B cell (primary cell): ENCODE measurements around the gene FSD1. TPM values are rescaled to one million over a fixed set of nuclear protein-coding genes. Genes with fewer than 3 reads are reported as not detected.

Experiments
- ATAC-seq: fragments of 200-7000 bp; cut with Tn5 transposase; one replicate; pipeline ENCODE4 v1.10.0; 2021; ENCODE audit warnings: low read depth, mild to moderate bottlenecking, moderate number of reproducible peaks, moderate library complexity
- CTCF ChIA-PET: fragments of 350-600 bp; sonication (Branson Sonifier 250); formaldehyde crosslinking; loops from one replicate; lab custom pipeline; 2021; ENCODE audit warnings: antibody characterized with exemption, inconsistent platforms; lab: Charles Lee
- POLR2A ChIA-PET: fragments of 350-600 bp; sonication (Branson Sonifier 250); formaldehyde crosslinking; loops from one replicate; lab custom pipeline; 2021; ENCODE audit warnings: antibody characterized with exemption; lab: Charles Lee
- DNase-seq: peaks from one replicate; pipeline ENCODE4 v3.0.0; 2013
- H2AFZ ChIP-seq: 2 replicates; pipeline ENCODE4 v1.6.1; 2012; ENCODE audit warnings: mild to moderate bottlenecking, low read depth, low read length; ENCODE audit not compliant: insufficient read depth, poor library complexity, severe bottlenecking
- H3K27ac ChIP-seq, 2 donors: 1 replicate in 1 of 2; 2 replicates in 1 of 2; pipeline ENCODE4 v1.5.1; 2012 to 2013; ENCODE audit warnings: low read length in 2 of 2, mild to moderate bottlenecking in 2 of 2, moderate library complexity in 1 of 2
- H3K27me3 ChIP-seq, 4 experiments: fragments of 200-600 bp in 1 of 4; sonication (generic) in 1 of 4; replicated peaks in 1 of 4; 1 replicate in 2 of 4; 2 replicates in 2 of 4; pipeline versions ENCODE4 v1.6.1 to v1.7.0; 2013 to 2016; ENCODE audit warnings: low read length in 3 of 4, mild to moderate bottlenecking in 2 of 4, mixed read lengths in 1 of 4, moderate library complexity in 1 of 4; ENCODE audit not compliant: insufficient read depth in 4 of 4, control insufficient read depth in 3 of 4; ENCODE audit errors: control extremely low read depth in 1 of 4
- H3K36me3 ChIP-seq, 2 experiments: replicated peaks in 1 of 2; 1 replicate in 1 of 2; 2 replicates in 1 of 2; pipeline versions ENCODE4 v1.6.1 to v1.7.1; 2013; ENCODE audit warnings: low read length in 1 of 2; ENCODE audit not compliant: insufficient read depth in 2 of 2, control insufficient read depth in 1 of 2; ENCODE audit errors: control extremely low read depth in 1 of 2, extremely low read depth in 1 of 2
- H3K4me1 ChIP-seq, 2 donors: fragments of 200-600 bp in 1 of 2; sonication (generic) in 1 of 2; 1 replicate in 1 of 2; 2 replicates in 1 of 2; pipeline versions ENCODE4 v1.5.1 to v1.6.1; 2013 to 2017; ENCODE audit warnings: low read length in 2 of 2; ENCODE audit not compliant: control insufficient read depth in 2 of 2, insufficient read depth in 2 of 2
- H3K4me2 ChIP-seq: replicated peaks from 2 replicates; pipeline ENCODE3; 2012; ENCODE audit warnings: mild to moderate bottlenecking, low read depth, low read length; ENCODE audit not compliant: poor library complexity, severe bottlenecking
- H3K4me3 ChIP-seq, 5 experiments: fragments of 200-600 bp in 1 of 5; sonication (generic) in 1 of 5; 1 replicate in 3 of 5; 2 replicates in 2 of 5; pipeline versions ENCODE4 v1.5.1 to v1.7.0; 2011 to 2016; ENCODE audit warnings: low read length in 4 of 5, mild to moderate bottlenecking in 4 of 5, low read depth in 2 of 5, control low read depth in 1 of 5, moderate library complexity in 1 of 5; ENCODE audit not compliant: insufficient read depth in 1 of 5; ENCODE audit errors: control extremely low read depth in 1 of 5, extremely low read depth in 1 of 5
- H3K79me2 ChIP-seq: fragments of 200-600 bp; sonication (generic); one replicate; pipeline ENCODE4 v1.6.0; 2016; ENCODE audit warnings: low read length; ENCODE audit not compliant: control insufficient read depth, insufficient read depth
- H3K9ac ChIP-seq: fragments of 200-600 bp; sonication (generic); 2 replicates; pipeline ENCODE4 v1.6.1; 2017; ENCODE audit warnings: mild to moderate bottlenecking, low read length, moderate library complexity
- H3K9me3 ChIP-seq, 3 donors: one replicate each; pipeline versions ENCODE4 v1.6.1 to v1.7.1; 2013; ENCODE audit warnings: low read length in 2 of 3; ENCODE audit not compliant: control insufficient read depth in 2 of 3, insufficient read depth in 1 of 3; ENCODE audit errors: control extremely low read depth in 1 of 3
- H4K20me1 ChIP-seq: 2 replicates; pipeline ENCODE4 v1.6.0; 2012; ENCODE audit warnings: mild to moderate bottlenecking, low read length; ENCODE audit not compliant: insufficient read depth, control insufficient read depth, poor library complexity, severe bottlenecking
- H3K27ac Mint-ChIP-seq: one replicate; pipeline ENCODE4 v1.8.0; 2021; ENCODE audit warnings: mixed read lengths
- H3K27me3 Mint-ChIP-seq: one replicate; pipeline ENCODE4 v1.8.0; 2021; ENCODE audit warnings: mixed read lengths
- H3K4me1 Mint-ChIP-seq: one replicate; pipeline ENCODE4 v1.8.0; 2021; ENCODE audit warnings: mixed read lengths
- H3K4me3 Mint-ChIP-seq: one replicate; pipeline ENCODE4 v1.8.0; 2021; ENCODE audit warnings: mixed read lengths
- H3K9me3 Mint-ChIP-seq: one replicate; pipeline ENCODE4 v1.8.0; 2022; ENCODE audit warnings: mixed read lengths; ENCODE audit not compliant: insufficient read depth
- EZH2 ChIP-seq: IDR thresholded peaks from 2 replicates; pipeline ENCODE4 v1.6.1; 2012; ENCODE audit warnings: borderline replicate concordance, low read depth, mild to moderate bottlenecking, moderate library complexity, low read length; ENCODE audit not compliant: insufficient read depth, poor library complexity, severe bottlenecking
- WGBS: methylation state at CpG from one replicate; pipeline ENCODE4 v1.1.5; 2013; ENCODE audit warnings: missing lambda C conversion rate; ENCODE audit not compliant: insufficient coverage; 5-methylcytosine and 5-hydroxymethylcytosine counted together
- intact Hi-C: fragments of 100-400 bp; cut with micrococcal nuclease; formaldehyde crosslinking; loops from one replicate; pipeline ENCODE4 v1.10.0; 2022
- polyA plus RNA-seq: library from polyadenylated mRNA; depleted of rRNA; stranded (reverse); fragments of >200 nt; gene quantifications from 2 replicates; pipeline ENCODE4 v1.2.3, GENCODE V29; 2012
- total RNA-seq, 2 donors: library from RNA; stranded (reverse); fragments of 120-200 nt in 1 of 2; gene quantifications; 1 replicate in 1 of 2; 2 replicates in 1 of 2; pipeline versions ENCODE4 v1.2.3 to v1.2.4, GENCODE V29; 2013 to 2022
- TF ChIP-seq, protein P1 (sequence below): fragments of 200-600 bp; IDR thresholded peaks from one replicate; pipeline ENCODE4 v1.8.0; 2022; ENCODE audit warnings: antibody characterized with exemption, mild to moderate bottlenecking

Gene FSD1
- total and polyA plus RNA-seq, 2 donors (not counting 1 experiment from before 2014, with no cell fraction given) = 2.7 to 2.8 TPM

DNA sequence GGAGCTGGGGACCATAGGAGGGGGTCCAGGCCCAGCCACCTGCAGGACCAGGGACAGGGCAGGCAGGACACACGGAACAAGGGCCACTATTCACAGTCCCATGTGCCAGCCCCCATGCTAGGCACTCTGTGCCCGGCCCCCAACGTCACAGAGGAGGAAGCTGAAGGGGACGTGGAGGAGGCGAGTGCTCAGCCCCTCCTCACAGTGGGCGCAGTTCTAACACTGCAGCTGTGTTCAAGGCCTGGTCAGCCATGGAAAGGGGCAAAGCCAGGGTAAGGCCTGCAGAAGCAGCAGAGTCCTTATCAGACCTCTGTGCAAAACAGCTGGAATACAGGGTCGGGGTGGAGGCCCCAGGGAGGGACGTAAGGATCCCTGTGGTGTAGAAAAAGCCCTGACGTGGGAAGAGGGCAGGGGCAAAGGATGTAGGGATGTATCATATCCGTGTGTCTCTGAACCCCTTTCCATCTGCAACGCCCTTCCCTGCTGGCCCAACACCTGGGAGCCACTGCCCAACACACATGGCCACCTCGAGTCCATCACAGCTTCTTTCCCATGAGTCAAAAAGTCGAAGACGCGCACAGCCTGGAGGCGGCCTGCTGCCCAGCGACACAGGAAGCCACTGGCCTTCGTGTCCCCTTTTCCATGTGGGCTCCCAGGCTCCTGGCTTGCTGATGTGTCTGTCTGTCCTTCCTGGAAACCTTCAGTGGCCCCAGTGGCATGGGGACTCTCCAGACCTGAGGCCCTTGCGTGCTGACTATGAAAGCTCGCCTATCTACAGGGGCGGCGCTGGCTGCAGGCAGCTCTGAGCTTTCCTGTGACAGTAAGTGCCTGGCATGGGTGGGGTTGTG lies 68.0 kb downstream of the FSD1 start:
- Mint-ChIP-seq H3K27me3 (no peaks in the 10 kb centered on the region), H3K4me3 (peak overlapping the region; percentile 23), H3K4me1 (peaks cover 85% of the 10 kb centered on the region), H3K9me3 (no peaks in the 10 kb centered on the region), H3K27ac (peak overlapping the region; percentile 61)
- no peaks in the 10 kb centered on the region for H3K27me3 ChIP-seq
- H3K9ac ChIP-seq = no peak overlapping the region
- ChIA-PET POLR2A (no interaction called here), CTCF (no interaction called here)
- H3K4me3 ChIP-seq = no peak overlapping the region
- peaks cover 94 to 100% of the 10 kb centered on the region in 2 donors for H3K4me1 ChIP-seq
- 92% methylated on average over 21 of the region's 22 CpGs for WGBS
- ATAC-seq (no peak), DNase-seq (no peak)
- no peak overlapping the region for H2AFZ ChIP-seq
- peaks cover 73% of the 10 kb centered on the region for H4K20me1 ChIP-seq
- no peak for TF ChIP-seq EZH2
- TF ChIP-seq, protein P1, sequence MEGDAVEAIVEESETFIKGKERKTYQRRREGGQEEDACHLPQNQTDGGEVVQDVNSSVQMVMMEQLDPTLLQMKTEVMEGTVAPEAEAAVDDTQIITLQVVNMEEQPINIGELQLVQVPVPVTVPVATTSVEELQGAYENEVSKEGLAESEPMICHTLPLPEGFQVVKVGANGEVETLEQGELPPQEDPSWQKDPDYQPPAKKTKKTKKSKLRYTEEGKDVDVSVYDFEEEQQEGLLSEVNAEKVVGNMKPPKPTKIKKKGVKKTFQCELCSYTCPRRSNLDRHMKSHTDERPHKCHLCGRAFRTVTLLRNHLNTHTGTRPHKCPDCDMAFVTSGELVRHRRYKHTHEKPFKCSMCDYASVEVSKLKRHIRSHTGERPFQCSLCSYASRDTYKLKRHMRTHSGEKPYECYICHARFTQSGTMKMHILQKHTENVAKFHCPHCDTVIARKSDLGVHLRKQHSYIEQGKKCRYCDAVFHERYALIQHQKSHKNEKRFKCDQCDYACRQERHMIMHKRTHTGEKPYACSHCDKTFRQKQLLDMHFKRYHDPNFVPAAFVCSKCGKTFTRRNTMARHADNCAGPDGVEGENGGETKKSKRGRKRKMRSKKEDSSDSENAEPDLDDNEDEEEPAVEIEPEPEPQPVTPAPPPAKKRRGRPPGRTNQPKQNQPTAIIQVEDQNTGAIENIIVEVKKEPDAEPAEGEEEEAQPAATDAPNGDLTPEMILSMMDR = no peak
- peaks cover 0 to 9% of the 10 kb centered on the region in 2 experiments for H3K36me3 ChIP-seq
- H3K9me3 ChIP-seq = peaks cover 0 to 3% (median 0%) of the 10 kb centered on the region in 3 donors
- intact Hi-C loops = no loop called here
- H3K79me2 ChIP-seq = peaks cover 68% of the 10 kb centered on the region
- peak overlapping the region; percentile 96 for H3K4me2 ChIP-seq
- H3K27ac ChIP-seq = peak overlapping the region; percentile 84 to 95

DNA sequence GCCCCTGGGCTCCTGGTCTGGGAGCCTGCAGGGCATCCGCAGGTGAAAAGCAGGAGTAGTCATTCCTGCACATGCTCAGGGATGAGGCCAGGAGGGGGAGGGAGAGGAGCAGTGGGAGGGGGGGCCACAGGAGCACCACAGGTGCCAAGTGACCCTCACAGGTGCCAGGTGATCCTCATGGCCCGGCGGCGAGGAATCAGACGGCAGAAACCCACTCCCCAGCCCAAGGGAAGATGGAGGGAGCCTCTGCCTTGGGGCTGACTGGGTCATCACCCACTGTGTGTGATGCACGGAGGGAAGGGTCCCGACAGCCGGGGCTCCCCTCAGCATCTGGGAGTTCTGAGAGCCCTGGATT lies 68.6 kb downstream of the FSD1 start:
- ATAC-seq = no peak
- H3K4me1 Mint-ChIP-seq = peaks cover 88% of the 10 kb centered on the region

More for the DNA sequence above, 68.6 kb downstream of the FSD1 start:
- DNase-seq = no peak
- H3K9ac ChIP-seq = no peak overlapping the region
- WGBS = 87% methylated on average over 8 of the region's 8 CpGs
- H3K27ac ChIP-seq = peak overlapping the region in 1 of 2 donors; percentile 36
- H3K27me3 Mint-ChIP-seq = no peaks in the 10 kb centered on the region
- H3K4me3 Mint-ChIP-seq = no peak overlapping the region
- TF ChIP-seq, protein P1 = no peak
- no peak for TF ChIP-seq EZH2
- no peak overlapping the region for H2AFZ ChIP-seq
- intact Hi-C loops = no loop called here
- ChIA-PET POLR2A (no interaction called here), CTCF (no interaction called here)
- peaks cover 0 to 9% of the 10 kb centered on the region in 2 experiments for H3K36me3 ChIP-seq
- H4K20me1 ChIP-seq = peaks cover 79% of the 10 kb centered on the region
- peak overlapping the region; percentile 61 for H3K27ac Mint-ChIP-seq
- H3K4me1 ChIP-seq = peaks cover 99 to 100% of the 10 kb centered on the region in 2 donors
- H3K4me2 ChIP-seq = peak overlapping the region; percentile 96
- no peak overlapping the region for H3K4me3 ChIP-seq
- H3K9me3 Mint-ChIP-seq = no peaks in the 10 kb centered on the region
- peaks cover 74% of the 10 kb centered on the region for H3K79me2 ChIP-seq
- peaks cover 0 to 3% (median 0%) of the 10 kb centered on the region in 3 donors for H3K9me3 ChIP-seq
- no peaks in the 10 kb centered on the region for H3K27me3 ChIP-seq
